NCI-H2081 treated with DMSO at 0.1 percent for 48 hours (cell line): ENCODE data around the gene JAM2.

ENCODE experiments used
- DNase-seq: peaks from one replicate; lab custom pipeline; 2025; lab: John Stamatoyannopoulos, UW

The JAM2 gene

GRCh38 chr21:25717491-25718147 is 78.6 kb downstream of the JAM2 start:
- no peak for DNase-seq

GRCh38 chr21:25721987-25722386 is 82.9 kb downstream of the JAM2 start:
- no peak for DNase-seq

- no peak for DNase-seq
Observed at GRCh38 chr21:25722631-25723030, 83.6 kb downstream of the JAM2 start.

DNA sequence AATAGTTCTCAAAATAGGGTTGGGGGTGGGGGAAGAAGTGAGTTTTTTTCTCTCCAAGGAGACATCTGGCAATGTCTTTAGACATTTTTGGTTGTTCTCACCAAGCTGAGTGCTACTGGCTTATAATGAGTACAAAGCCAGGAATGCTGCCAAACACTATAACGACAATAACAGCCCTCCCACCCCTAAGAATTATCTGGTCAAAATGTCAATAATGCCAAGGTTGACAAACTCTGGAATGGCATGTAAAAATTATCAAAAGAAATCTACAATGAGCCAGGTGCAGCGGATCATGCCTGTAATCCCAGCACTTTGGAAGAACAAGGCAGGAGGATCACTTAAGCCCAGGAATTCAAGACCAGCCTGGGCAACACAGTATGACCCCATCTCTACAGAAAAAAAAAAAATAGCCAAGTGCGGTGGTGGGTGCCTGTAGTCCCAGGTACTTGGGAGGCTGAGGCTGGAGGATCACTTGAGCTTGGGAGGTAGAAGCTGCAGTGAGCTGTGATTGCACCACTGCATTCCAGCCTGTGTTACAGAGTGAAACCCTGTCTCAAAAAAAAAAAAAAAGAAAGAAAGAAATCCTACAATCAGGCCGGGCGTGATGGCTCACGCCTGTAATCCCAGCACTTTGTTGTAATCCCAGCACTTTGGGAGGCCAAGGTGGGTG is 93.2 kb downstream of the JAM2 start:
- DNase-seq, result no peak

DNA sequence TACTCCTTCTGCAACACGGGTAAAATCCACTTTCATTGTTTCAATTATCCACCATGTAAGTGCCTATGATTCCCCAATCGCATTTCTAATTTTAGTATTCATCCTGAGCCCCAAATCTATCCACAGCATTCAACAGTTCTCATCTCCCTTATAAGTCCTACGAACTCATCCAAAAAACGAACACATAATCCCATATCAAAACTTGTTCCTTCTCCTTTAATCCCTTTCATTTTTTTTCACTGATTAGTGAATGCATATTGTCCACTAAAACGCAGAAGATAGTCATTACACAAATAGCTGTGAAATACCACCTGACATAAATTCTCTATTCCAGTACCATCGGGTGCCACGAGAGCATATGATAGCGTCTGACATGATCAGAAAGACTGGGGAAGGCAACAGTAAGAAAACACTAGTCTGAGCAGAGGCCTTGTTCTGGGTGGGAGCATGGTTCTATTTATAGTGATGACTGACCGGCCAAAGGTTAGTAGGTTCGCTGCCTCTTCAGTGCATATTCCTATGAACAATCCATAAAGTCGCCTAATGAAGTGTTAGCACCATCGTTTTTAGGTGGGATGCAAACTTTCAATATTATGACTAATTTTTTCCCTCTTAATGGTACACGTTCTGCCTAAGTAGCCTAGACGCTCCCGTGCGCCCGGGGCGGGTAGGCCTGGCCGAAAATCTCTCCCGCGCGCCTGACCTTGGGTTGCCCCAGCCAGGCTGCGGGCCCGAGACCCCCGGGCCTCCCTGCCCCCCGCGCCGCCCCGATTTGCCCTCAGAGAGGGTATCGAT is 95.0 kb downstream of the JAM2 start:
- DNase-seq, result no peak

DNA sequence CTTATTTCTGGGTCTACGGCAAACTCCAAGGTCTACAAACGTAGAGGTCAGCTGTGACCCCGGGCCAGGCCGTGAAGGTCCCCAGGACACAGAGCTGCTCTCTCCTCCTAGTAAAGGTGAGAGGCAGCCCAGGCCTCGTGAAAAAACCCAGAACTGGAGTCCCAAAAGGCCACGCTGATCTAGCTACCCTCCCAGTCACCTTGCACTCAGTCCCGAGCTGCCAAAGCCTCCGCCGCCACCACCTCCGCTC is 95.5 kb downstream of the JAM2 start:
- DNase-seq, result no peak

GRCh38 chr21:25734904-25735645 is 96.0 kb downstream of the JAM2 start, which contains the start of the genes ATP5PF and GABPA:
Gene ATP5PF, minus strand, starts transcription at chr21:25734904. Its CDS starts 5,110 bp downstream, at chr21:25729794.
Gene GABPA, plus strand, starts transcription at chr21:25734972. Its CDS starts 6,627 bp downstream, at chr21:25741599.
- DNase-seq, result peak; percentile 75

DNA sequence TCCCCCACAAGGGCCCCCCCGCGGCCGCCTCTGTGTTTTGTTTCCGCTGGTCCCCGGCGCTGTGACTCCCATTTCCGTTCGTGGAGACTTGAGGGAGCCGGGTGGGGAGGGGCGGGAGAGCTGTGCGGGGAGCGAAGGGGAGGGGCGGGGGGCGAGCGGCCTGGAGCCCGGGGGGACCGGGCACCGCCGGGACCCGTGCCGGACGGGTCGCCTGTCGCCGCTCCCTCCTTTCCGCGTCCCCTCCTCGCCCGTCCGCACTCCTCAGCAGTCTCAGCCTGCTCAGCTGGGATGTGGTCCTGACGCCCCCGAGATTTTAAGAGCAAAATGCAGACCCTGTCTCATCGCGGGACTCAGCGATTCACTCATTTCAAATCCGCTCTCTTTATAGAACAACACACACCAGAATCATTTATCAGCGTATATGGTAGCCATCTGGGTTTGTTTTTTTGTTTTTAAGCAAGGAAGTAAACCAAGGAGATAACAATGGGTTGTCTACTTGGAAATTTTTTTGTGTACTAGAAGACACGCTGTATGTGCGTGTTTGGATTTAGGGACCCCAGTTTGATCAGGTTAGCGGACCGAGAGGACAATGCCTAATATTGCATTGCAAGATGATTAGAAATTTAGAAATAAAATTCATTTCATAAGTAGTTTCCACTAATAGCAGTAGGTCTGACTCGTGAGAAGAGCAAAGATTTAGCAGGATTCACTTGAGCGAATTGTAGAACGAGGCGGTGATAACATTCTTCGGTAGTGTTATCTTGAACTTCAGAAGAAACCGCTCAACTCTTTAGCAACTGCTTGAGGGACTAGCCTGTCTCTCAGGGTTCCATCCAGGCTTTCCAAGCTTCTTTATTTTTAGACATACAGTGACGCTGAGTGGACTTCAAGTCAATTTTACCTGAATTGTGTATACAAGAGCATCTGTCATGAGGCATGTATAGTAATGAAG is 96.9 kb downstream of the JAM2 start:
- peak; percentile 3 for DNase-seq

- no peak for DNase-seq
Observed at GRCh38 chr21:25737421-25737820, 98.4 kb downstream of the JAM2 start.

- no peak for DNase-seq
Observed at GRCh38 chr21:25742900-25743299, 103.8 kb downstream of the JAM2 start.

- DNase-seq, result no peak
Observed at GRCh38 chr21:25744854-25745253, 105.8 kb downstream of the JAM2 start.

- DNase-seq, result no peak
Observed at GRCh38 chr21:25750085-25750484, 111.0 kb downstream of the JAM2 start.

DNA sequence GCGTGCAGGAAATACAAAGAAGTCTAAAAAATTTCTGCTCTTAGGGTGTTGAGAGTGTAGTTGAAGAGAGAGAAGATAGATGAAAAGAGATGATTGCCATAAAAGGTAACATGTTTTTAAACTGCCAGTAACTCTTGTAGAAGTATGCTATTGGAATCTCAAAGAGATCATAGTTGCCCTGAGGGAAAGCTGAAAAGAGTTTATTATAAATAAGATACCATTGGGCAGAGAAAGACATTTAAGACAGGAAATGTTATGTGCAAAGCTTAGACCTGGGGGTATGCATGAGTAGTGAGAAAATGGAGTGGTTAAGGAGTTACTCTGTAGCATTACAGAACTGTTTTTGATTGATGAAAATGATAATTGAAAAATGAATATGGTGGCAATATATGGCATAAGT is 113.4 kb downstream of the JAM2 start:
- no peak for DNase-seq

DNA sequence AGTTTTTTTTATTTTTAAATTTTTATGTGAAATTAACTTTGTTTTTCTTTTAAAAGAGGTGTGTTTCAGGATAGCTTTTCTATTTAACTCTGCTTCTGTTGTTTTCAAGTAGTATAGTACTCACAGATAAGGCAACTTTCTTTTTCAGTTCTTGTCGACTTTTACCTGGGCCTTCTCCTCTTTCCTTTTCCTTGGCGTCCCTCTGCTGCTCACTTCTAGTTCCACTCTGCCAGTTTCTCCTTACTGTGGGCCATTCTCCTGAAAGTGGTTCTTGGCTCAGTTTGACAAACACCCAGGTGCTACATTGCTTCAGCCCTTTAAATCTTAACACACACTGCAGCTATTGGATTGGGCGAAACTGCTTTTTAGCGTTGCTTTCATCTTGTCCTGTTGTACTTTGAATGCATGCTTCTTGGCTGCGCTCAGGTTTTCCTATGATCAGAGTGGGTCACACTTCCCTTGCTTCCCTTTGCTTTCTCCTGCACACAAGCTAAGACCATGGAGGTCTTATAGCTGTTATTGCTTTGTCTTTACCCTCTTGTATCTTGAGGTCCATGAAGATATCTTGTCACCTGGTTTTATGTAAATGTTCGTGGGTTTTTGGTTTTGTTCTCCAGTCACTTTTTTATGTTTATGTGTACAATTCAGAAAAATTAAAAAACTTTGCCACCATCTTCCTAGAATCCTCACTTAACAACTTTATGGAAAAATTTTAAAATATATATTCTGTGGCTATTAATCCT is 117.3 kb downstream of the JAM2 start:
- DNase-seq, result no peak

GRCh38 chr21:25757531-25757930 is 118.5 kb downstream of the JAM2 start:
- DNase-seq, result no peak

- DNase-seq, result no peak
Observed at GRCh38 chr21:25759573-25759972, 120.5 kb downstream of the JAM2 start.

DNA sequence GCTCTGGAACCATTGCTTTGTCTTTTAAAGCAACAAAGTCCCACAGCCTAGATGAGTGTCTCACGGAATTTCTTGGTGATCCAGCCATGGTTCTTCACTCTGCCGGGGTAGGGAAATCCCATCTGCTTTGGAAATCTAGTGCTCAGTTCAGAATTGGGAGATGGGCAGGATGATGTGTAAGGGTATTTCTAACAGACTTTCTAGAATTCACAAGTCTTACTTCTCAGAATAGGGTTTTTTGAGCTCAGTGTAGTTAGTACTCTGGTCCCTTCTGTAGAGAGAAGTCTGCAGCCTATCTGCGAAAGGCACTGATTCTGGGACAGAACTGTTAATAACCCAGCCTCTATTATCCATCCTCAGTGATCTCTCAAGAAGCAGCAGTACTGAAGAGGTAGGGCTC is 121.0 kb downstream of the JAM2 start:
- no peak for DNase-seq

DNA sequence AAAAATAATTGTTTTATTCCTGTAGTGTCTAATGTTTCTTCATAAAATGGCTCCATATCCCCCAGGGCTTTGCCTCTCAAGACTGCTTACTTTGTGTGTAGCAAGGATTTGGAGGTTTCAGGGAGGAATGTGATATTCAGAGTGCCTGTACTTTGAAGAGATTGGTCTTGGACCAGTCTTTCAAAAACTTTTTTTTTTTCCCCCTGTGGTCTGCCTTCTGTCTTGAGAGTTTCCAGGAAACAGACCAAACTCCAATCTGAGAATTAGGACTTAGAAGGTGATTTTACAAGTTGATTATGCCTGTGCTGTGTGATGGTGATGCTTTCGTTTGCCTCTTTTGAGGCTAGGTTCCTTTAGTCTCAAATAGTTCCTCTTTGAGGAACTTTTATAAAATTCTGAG is 121.6 kb downstream of the JAM2 start:
- DNase-seq, result no peak

- DNase-seq, result no peak
Observed at GRCh38 chr21:25764065-25764464, 125.0 kb downstream of the JAM2 start.
